H1 (cell line): ENCODE results near the gene RAB30. TPM values are rescaled to one million over a fixed set of nuclear protein-coding genes. Genes with fewer than 3 reads are reported as not detected.

Experiments
- CTCF ChIA-PET: fragments of 300-600 bp; sonication (Branson Sonifier 250); formaldehyde crosslinking; loops from one replicate; lab custom pipeline; 2021; ENCODE audit not compliant: partially characterized antibody; lab: Charles Lee
- POLR2A ChIA-PET: fragments of 300-600 bp; sonication (Branson Sonifier 250); formaldehyde crosslinking; loops from one replicate; lab custom pipeline; 2021; ENCODE audit warnings: inconsistent platforms; ENCODE audit not compliant: partially characterized antibody; lab: Charles Lee
- DNase-seq, 2 experiments: peaks; one replicate each; pipeline versions ENCODE4 v3.0.0 to v3.0.0-alpha.2; 2010 to 2022; ENCODE audit warnings: low spot score in 2 of 2, low read depth in 1 of 2, mixed read lengths in 1 of 2
- FAIRE-seq: peaks from 2 replicates; lab custom pipeline; 2011; peaks lifted over from hg19 to GRCh38; lab: Jason Lieb, UNC
- H2AFZ ChIP-seq: 2 replicates; pipeline ENCODE4 v1.8.1; 2012; ENCODE audit warnings: low read length, inconsistent platforms
- H2AK5ac ChIP-seq: 2 replicates; pipeline ENCODE4 v1.6.1; 2013; ENCODE audit warnings: low read depth, low read length
- H2BK120ac ChIP-seq: replicated peaks from 2 replicates; pipeline ENCODE3; 2013; ENCODE audit warnings: low read depth, low read length, inconsistent platforms
- H2BK12ac ChIP-seq: 2 replicates; pipeline ENCODE4 v1.6.1; 2013; ENCODE audit warnings: low read depth, low read length
- H2BK15ac ChIP-seq: 2 replicates; pipeline ENCODE4 v1.6.1; 2013; ENCODE audit warnings: low read length
- H2BK20ac ChIP-seq: 2 replicates; pipeline ENCODE4 v1.6.1; 2013; ENCODE audit warnings: low read length
- H2BK5ac ChIP-seq: 2 replicates; pipeline ENCODE4 v1.6.1; 2013; ENCODE audit warnings: low read depth, low read length
- H3K14ac ChIP-seq: 2 replicates; pipeline ENCODE4 v1.6.1; 2013; ENCODE audit warnings: inconsistent platforms; ENCODE audit not compliant: insufficient read length
- H3K18ac ChIP-seq: 2 replicates; pipeline ENCODE4 v1.6.1; 2013; ENCODE audit warnings: low read length; ENCODE audit errors: extremely low read depth
- H3K23ac ChIP-seq: 2 replicates; pipeline ENCODE4 v1.6.1; 2013; ENCODE audit warnings: inconsistent platforms; ENCODE audit not compliant: insufficient read length
- H3K23me2 ChIP-seq: 2 replicates; pipeline ENCODE4 v1.6.1; 2013; ENCODE audit warnings: low read depth, low read length
- H3K27ac ChIP-seq: 2 replicates; pipeline ENCODE4 v1.6.1; 2011; ENCODE audit warnings: low read depth, low read length, inconsistent platforms
- H3K27me3 ChIP-seq, 4 experiments: replicated peaks in 1 of 4; 1 replicate in 1 of 4; 2 replicates in 3 of 4; pipeline versions ENCODE4 v1.6.1 to v1.8.1; 2011 to 2013; ENCODE audit warnings: low read length in 3 of 4, mild to moderate bottlenecking in 3 of 4, inconsistent platforms in 2 of 4, mixed read lengths in 2 of 4, moderate library complexity in 1 of 4; ENCODE audit not compliant: control insufficient read depth in 3 of 4, insufficient read depth in 3 of 4; ENCODE audit errors: extremely low read depth in 1 of 4
- H3K36me3 ChIP-seq, 4 experiments: 2 replicates each; pipeline versions ENCODE4 v1.6.1 to v1.8.1; 2011 to 2013; ENCODE audit warnings: mild to moderate bottlenecking in 4 of 4, low read length in 3 of 4, moderate library complexity in 2 of 4, control low read depth in 1 of 4, inconsistent platforms in 1 of 4; ENCODE audit not compliant: insufficient read depth in 4 of 4, control insufficient read depth in 2 of 4
- H3K4ac ChIP-seq: replicated peaks from 2 replicates; pipeline ENCODE3; 2013; ENCODE audit warnings: low read length, low read depth, mixed read lengths, inconsistent platforms; ENCODE audit not compliant: insufficient read length
- H3K4me1 ChIP-seq, 4 experiments: replicated peaks in 1 of 4; 1 replicate in 1 of 4; 2 replicates in 3 of 4; pipeline versions ENCODE4 v1.6.1 to v1.8.1; 2011 to 2013; ENCODE audit warnings: low read length in 3 of 4, inconsistent platforms in 2 of 4, mixed read lengths in 1 of 4; ENCODE audit not compliant: insufficient read depth in 4 of 4, control insufficient read depth in 3 of 4
- H3K4me2 ChIP-seq, 2 experiments: 2 replicates each; pipeline versions ENCODE4 v1.6.1 to v1.8.1; 2011 to 2013; ENCODE audit warnings: low read depth in 2 of 2, low read length in 2 of 2, control low read depth in 1 of 2, inconsistent platforms in 1 of 2, mild to moderate bottlenecking in 1 of 2; ENCODE audit not compliant: insufficient read depth in 1 of 2
- H3K4me3 ChIP-seq, 4 experiments: fragments of 200-600, 300-600 bp in 1 of 4; sonication (generic), shearing (Covaris generic), sonication (Bioruptor Twin) in 1 of 4; 2 replicates each; pipeline versions ENCODE4 v1.5.1 to v1.8.1; 2011 to 2016; ENCODE audit warnings: low read length in 4 of 4, low read depth in 3 of 4, control low read depth in 2 of 4, inconsistent platforms in 2 of 4, mild to moderate bottlenecking in 2 of 4, mixed read lengths in 1 of 4, moderate library complexity in 1 of 4; ENCODE audit not compliant: insufficient read depth in 2 of 4; ENCODE audit errors: extremely low read depth in 1 of 4
- H3K56ac ChIP-seq: replicated peaks from 2 replicates; pipeline ENCODE3; 2013; ENCODE audit warnings: low read depth, mild to moderate bottlenecking, mixed read lengths, low read length, inconsistent platforms; ENCODE audit not compliant: insufficient read length
- H3K79me1 ChIP-seq: 2 replicates; pipeline ENCODE4 v1.6.1; 2013; ENCODE audit warnings: low read depth, low read length, control low read depth
- H3K79me2 ChIP-seq, 2 experiments: 2 replicates each; pipeline versions ENCODE4 v1.6.1 to v1.8.1; 2012 to 2013; ENCODE audit warnings: low read length in 2 of 2, mild to moderate bottlenecking in 2 of 2, inconsistent platforms in 1 of 2; ENCODE audit not compliant: insufficient read depth in 2 of 2, control insufficient read depth in 1 of 2
- H3K9ac ChIP-seq, 4 experiments: replicated peaks in 1 of 4; 1 replicate in 1 of 4; 2 replicates in 3 of 4; pipeline versions ENCODE4 v1.6.1 to v1.8.1; 2011 to 2013; ENCODE audit warnings: low read depth in 3 of 4, low read length in 3 of 4, control low read depth in 2 of 4, mild to moderate bottlenecking in 2 of 4, moderate library complexity in 2 of 4, inconsistent platforms in 1 of 4; ENCODE audit errors: extremely low read depth in 1 of 4
- H3K9me3 ChIP-seq, 2 experiments: 2 replicates each; pipeline versions ENCODE4 v1.6.1 to v1.8.1; 2012 to 2013; ENCODE audit warnings: mild to moderate bottlenecking in 2 of 2, moderate library complexity in 2 of 2, control low read depth in 1 of 2, inconsistent platforms in 1 of 2, low read depth in 1 of 2, low read length in 1 of 2, mixed read lengths in 1 of 2; ENCODE audit not compliant: insufficient read depth in 2 of 2
- H4K20me1 ChIP-seq, 2 experiments: replicated peaks in 1 of 2; 2 replicates each; pipeline versions ENCODE3 to v1.8.1; 2011 to 2013; ENCODE audit warnings: inconsistent platforms in 2 of 2, low read length in 2 of 2, mild to moderate bottlenecking in 1 of 2; ENCODE audit not compliant: insufficient read depth in 2 of 2, control insufficient read depth in 1 of 2
- H4K5ac ChIP-seq: 2 replicates; pipeline ENCODE4 v1.6.1; 2013; ENCODE audit warnings: low read length, low read depth, mixed read lengths, inconsistent platforms; ENCODE audit not compliant: insufficient read length
- H4K8ac ChIP-seq: 2 replicates; pipeline ENCODE4 v1.8.0; 2013; ENCODE audit warnings: mild to moderate bottlenecking, moderate library complexity, low read length, inconsistent platforms; ENCODE audit not compliant: insufficient read depth; ENCODE audit errors: extremely low read depth
- H4K91ac ChIP-seq: replicated peaks from 2 replicates; pipeline ENCODE3; 2013; ENCODE audit warnings: low read length, mixed read lengths, inconsistent platforms; ENCODE audit not compliant: insufficient read length
- CREB1 ChIP-seq: IDR thresholded peaks from 2 replicates; pipeline ENCODE4 v1.6.1; 2012; ENCODE audit warnings: inconsistent platforms
- EP300 ChIP-seq, 2 experiments: IDR thresholded peaks; 1 replicate in 1 of 2; 2 replicates in 1 of 2; pipeline ENCODE4 v1.6.1; 2011 to 2012; ENCODE audit warnings: low read depth in 2 of 2, low read length in 2 of 2, mild to moderate bottlenecking in 2 of 2, borderline replicate concordance in 1 of 2, inconsistent platforms in 1 of 2, moderate library complexity in 1 of 2
- JUND ChIP-seq: IDR thresholded peaks from 2 replicates; pipeline ENCODE4 v1.6.1; 2011; ENCODE audit warnings: mild to moderate bottlenecking, improper control_type of control experiment, low read length
- MAFK ChIP-seq: IDR thresholded peaks from 2 replicates; pipeline ENCODE4 v1.6.1; 2012; ENCODE audit warnings: low read depth, mild to moderate bottlenecking, improper control_type of control experiment, low read length
- POLR2A ChIP-seq, 2 experiments: IDR thresholded peaks; 1 replicate in 1 of 2; 2 replicates in 1 of 2; pipeline ENCODE4 v1.6.1; 2011; ENCODE audit warnings: low read depth in 2 of 2, low read length in 2 of 2, mild to moderate bottlenecking in 2 of 2; ENCODE audit errors: control extremely low read depth in 1 of 2
- RXRA ChIP-seq: IDR thresholded peaks from 2 replicates; pipeline ENCODE4 v1.6.1; 2011; ENCODE audit warnings: low read depth, mild to moderate bottlenecking, low read length, moderate library complexity; ENCODE audit not compliant: insufficient read depth
- polyA plus RNA-seq, 7 experiments: library from polyadenylated mRNA; depleted of rRNA in 3 of 7; stranded (reverse) in 5 of 7; unstranded in 2 of 7; fragments of >200 nt in 5 of 7; fragments of 200-250 nt in 2 of 7; gene quantifications; 1 replicate in 5 of 7; 2 replicates in 1 of 7; 4 replicates in 1 of 7; pipeline versions ENCODE4 v1.2.1 to v1.2.3, GENCODE V29; 2011 to 2013; ENCODE audit warnings: missing spikeins in 2 of 7, mixed read lengths in 2 of 7
- total RNA-seq: library from RNA; stranded (reverse); fragmentation: NEBNext Ultra II Directional; extraction: Animal tissue kit (Norgen Biotek cat#: 25700); gene quantifications from 2 replicates; pipeline ENCODE4 v1.2.1, GENCODE V29; 2021

Gene RAB30
- total and polyA plus RNA-seq, 2 of the 8 experiments (the other 6 are each of a cell fraction or from before 2014, with no cell fraction given), result 1.6 to 11.7 TPM

GRCh38 chr11:82949352-82949751 is 122.3 kb downstream of the RAB30 start:
- Histone ChIP-seq H3K36me3 (no peaks in the 10 kb centered on the region), H2BK15ac (no peak overlapping the region), H3K4me3 (no peak overlapping the region), H4K5ac (no peak overlapping the region), H2AK5ac (no peak overlapping the region), H3K18ac (no peak overlapping the region), H3K79me2 (no peaks in the 10 kb centered on the region), H3K79me1 (no peaks in the 10 kb centered on the region), H2BK5ac (no peak overlapping the region), H3K23ac (no peak overlapping the region), H3K23me2 (no peaks in the 10 kb centered on the region; the same call in 1 of the 2 replicates), H3K56ac (no peak overlapping the region), H3K4me2 (no peak overlapping the region), H4K8ac (no peak overlapping the region), H3K4me1 (no peaks in the 10 kb centered on the region), H2BK20ac (no peak overlapping the region), H2AFZ (no peak overlapping the region), H4K20me1 (no peaks in the 10 kb centered on the region), H4K91ac (no peak overlapping the region), H3K27me3 (no peaks in the 10 kb centered on the region), H2BK120ac (no peak overlapping the region), H3K4ac (no peak overlapping the region), H3K9ac (no peak overlapping the region), H3K27ac (no peak overlapping the region), H2BK12ac (no peak overlapping the region), H3K14ac (no peak overlapping the region), H3K9me3 (no peaks in the 10 kb centered on the region)
- DNase-seq (no peak), FAIRE-seq (no peak)
- no peak for TF ChIP-seq JUND
- TF ChIP-seq POLR2A (IDR thresholded peaks at IDR 0.05; ENCODE audit: control extremely low read depth in 1 of 2, low read depth in 2 of 2, low read length in 2 of 2), result no peak
- TF ChIP-seq MAFK, result no peak
- no peak for TF ChIP-seq CREB1
- no peak for TF ChIP-seq RXRA
- TF ChIP-seq EP300 (IDR thresholded peaks at IDR 0.05; ENCODE audit: borderline replicate concordance in 1 of 2, low read depth in 2 of 2, low read length in 2 of 2), result no peak
- CTCF ChIA-PET, result interaction anchor here (0.6 kb wide), 1 partner anchor 85 kb away, joined by 4 read pairs; no protein-coding TSS in a partner anchor
- POLR2A ChIA-PET, result no interaction called here
